ENCODE data around the gene SNAP25.

DNA sequence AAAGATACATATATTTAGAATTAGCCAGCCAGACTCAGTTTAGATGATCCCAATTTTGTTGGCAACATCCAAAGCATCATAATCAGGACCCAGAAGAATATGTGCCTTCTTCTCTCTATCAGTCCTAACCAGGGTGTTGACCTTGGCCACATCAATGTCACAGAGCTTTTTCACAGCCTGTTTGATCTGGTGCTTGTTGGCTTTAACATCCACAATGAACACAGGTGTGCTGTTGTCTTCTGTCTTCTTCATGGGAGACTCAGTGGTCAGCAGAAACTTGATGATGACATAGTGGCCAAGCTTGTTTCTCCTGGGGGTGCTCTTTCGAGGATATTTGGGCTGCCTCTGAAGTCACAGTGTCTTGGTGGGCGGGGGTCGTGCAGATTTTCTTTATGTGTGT is 130.5 kb downstream of the SNAP25 start:
- TF ChIP-seq POLR2A (IDR thresholded peaks at IDR 0.05) (no peak), EP300 (IDR thresholded peaks at IDR 0.05) (no peak)
- TF ChIP-seq, protein P1, sequence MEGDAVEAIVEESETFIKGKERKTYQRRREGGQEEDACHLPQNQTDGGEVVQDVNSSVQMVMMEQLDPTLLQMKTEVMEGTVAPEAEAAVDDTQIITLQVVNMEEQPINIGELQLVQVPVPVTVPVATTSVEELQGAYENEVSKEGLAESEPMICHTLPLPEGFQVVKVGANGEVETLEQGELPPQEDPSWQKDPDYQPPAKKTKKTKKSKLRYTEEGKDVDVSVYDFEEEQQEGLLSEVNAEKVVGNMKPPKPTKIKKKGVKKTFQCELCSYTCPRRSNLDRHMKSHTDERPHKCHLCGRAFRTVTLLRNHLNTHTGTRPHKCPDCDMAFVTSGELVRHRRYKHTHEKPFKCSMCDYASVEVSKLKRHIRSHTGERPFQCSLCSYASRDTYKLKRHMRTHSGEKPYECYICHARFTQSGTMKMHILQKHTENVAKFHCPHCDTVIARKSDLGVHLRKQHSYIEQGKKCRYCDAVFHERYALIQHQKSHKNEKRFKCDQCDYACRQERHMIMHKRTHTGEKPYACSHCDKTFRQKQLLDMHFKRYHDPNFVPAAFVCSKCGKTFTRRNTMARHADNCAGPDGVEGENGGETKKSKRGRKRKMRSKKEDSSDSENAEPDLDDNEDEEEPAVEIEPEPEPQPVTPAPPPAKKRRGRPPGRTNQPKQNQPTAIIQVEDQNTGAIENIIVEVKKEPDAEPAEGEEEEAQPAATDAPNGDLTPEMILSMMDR (IDR thresholded peaks at IDR 0.05): no peak
